T-helper 9 cell (primary cell): ENCODE results near the gene RAD51B.
"Not testable (repeated sequence)": the region's sequence is repeated elsewhere in the genome, so short reads cannot be mapped to it uniquely, and the experiment has no call there.

Experiments used
- DNase-seq: peaks from one replicate; pipeline ENCODE4 v3.0.0-alpha.2; 2020

RAD51B gene

GRCh38 chr14:67987606-67988005 lies 168.0 kb downstream of the RAD51B start:
- DNase-seq, result no peak

GRCh38 chr14:67988210-67988609 lies 168.6 kb downstream of the RAD51B start:
- DNase-seq, result not testable (repeated sequence)

GRCh38 chr14:67990576-67990975 lies 171.0 kb downstream of the RAD51B start:
- no peak for DNase-seq

- no peak for DNase-seq
These were observed 175.0 kb downstream of the RAD51B start for GRCh38 chr14:67994531-67994930.

- DNase-seq, result no peak
These were observed 176.7 kb downstream of the RAD51B start for GRCh38 chr14:67996235-67996634.

GRCh38 chr14:67998834-67999233 lies 179.3 kb downstream of the RAD51B start:
- no peak for DNase-seq

GRCh38 chr14:67999290-67999689 lies 179.7 kb downstream of the RAD51B start:
- DNase-seq, result no peak

GRCh38 chr14:67999705-68000384 lies 180.3 kb downstream of the RAD51B start:
- DNase-seq, result no peak

GRCh38 chr14:68000511-68000910 lies 180.9 kb downstream of the RAD51B start:
- DNase-seq, result no peak

- DNase-seq, result no peak
These were observed 188.9 kb downstream of the RAD51B start for GRCh38 chr14:68008491-68008890.

- DNase-seq, result no peak
These were observed 191.9 kb downstream of the RAD51B start for GRCh38 chr14:68011406-68012028.

GRCh38 chr14:68012871-68013270 lies 193.3 kb downstream of the RAD51B start:
- DNase-seq, result no peak

- DNase-seq, result no peak
These were observed 193.7 kb downstream of the RAD51B start for GRCh38 chr14:68013326-68013725.

- DNase-seq, result no peak
These were observed 195.2 kb downstream of the RAD51B start for GRCh38 chr14:68014771-68015170.

GRCh38 chr14:68015356-68016254 lies 196.0 kb downstream of the RAD51B start:
- no peak for DNase-seq

- DNase-seq, result no peak
These were observed 196.8 kb downstream of the RAD51B start for GRCh38 chr14:68016255-68016914.

- no peak for DNase-seq
These were observed 199.0 kb downstream of the RAD51B start for GRCh38 chr14:68018598-68018997.

GRCh38 chr14:68020493-68020892 lies 200.9 kb downstream of the RAD51B start:
- no peak for DNase-seq

- no peak for DNase-seq
These were observed 201.6 kb downstream of the RAD51B start for GRCh38 chr14:68020999-68021663.

GRCh38 chr14:68027276-68027675 lies 207.7 kb downstream of the RAD51B start:
- no peak for DNase-seq

GRCh38 chr14:68028075-68028474 lies 208.5 kb downstream of the RAD51B start:
- DNase-seq, result no peak

GRCh38 chr14:68031011-68031410 lies 211.4 kb downstream of the RAD51B start:
- DNase-seq, result not testable (repeated sequence)
